ENCODE measurements around the gene TBL3. TPM values are rescaled to one million over a fixed set of nuclear protein-coding genes. Genes with fewer than 3 reads are reported as not detected.

Gene TBL3
- total RNA-seq, 1 experiment from 2014 or later, result 73.4 TPM

- TF ChIP-seq, protein P1, sequence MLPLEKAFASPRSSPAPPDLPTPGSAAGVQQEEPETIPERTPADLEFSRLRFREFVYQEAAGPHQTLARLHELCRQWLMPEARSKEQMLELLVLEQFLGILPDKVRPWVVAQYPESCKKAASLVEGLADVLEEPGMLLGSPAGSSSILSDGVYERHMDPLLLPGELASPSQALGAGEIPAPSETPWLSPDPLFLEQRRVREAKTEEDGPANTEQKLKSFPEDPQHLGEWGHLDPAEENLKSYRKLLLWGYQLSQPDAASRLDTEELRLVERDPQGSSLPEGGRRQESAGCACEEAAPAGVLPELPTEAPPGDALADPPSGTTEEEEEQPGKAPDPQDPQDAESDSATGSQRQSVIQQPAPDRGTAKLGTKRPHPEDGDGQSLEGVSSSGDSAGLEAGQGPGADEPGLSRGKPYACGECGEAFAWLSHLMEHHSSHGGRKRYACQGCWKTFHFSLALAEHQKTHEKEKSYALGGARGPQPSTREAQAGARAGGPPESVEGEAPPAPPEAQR (CRISPR knock-in tag; IDR thresholded peaks at IDR 0.05), result no peak
- TF ChIP-seq, protein P2, sequence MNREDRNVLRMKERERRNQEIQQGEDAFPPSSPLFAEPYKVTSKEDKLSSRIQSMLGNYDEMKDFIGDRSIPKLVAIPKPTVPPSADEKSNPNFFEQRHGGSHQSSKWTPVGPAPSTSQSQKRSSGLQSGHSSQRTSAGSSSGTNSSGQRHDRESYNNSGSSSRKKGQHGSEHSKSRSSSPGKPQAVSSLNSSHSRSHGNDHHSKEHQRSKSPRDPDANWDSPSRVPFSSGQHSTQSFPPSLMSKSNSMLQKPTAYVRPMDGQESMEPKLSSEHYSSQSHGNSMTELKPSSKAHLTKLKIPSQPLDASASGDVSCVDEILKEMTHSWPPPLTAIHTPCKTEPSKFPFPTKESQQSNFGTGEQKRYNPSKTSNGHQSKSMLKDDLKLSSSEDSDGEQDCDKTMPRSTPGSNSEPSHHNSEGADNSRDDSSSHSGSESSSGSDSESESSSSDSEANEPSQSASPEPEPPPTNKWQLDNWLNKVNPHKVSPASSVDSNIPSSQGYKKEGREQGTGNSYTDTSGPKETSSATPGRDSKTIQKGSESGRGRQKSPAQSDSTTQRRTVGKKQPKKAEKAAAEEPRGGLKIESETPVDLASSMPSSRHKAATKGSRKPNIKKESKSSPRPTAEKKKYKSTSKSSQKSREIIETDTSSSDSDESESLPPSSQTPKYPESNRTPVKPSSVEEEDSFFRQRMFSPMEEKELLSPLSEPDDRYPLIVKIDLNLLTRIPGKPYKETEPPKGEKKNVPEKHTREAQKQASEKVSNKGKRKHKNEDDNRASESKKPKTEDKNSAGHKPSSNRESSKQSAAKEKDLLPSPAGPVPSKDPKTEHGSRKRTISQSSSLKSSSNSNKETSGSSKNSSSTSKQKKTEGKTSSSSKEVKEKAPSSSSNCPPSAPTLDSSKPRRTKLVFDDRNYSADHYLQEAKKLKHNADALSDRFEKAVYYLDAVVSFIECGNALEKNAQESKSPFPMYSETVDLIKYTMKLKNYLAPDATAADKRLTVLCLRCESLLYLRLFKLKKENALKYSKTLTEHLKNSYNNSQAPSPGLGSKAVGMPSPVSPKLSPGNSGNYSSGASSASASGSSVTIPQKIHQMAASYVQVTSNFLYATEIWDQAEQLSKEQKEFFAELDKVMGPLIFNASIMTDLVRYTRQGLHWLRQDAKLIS (CRISPR knock-in tag; IDR thresholded peaks at IDR 0.05; ENCODE audit: borderline replicate concordance), result no peak
- TF ChIP-seq CREB1 (CRISPR knock-in tag; IDR thresholded peaks at IDR 0.05) (0 out of 2 replicates have a peak, but pooled peaks have one; percentile 23), GTF2I (CRISPR knock-in tag; conservative IDR thresholded peaks at IDR 0.05) (no peak)
Measured at GRCh38 chr16:1964506-1965395, 7.1 kb upstream of the TBL3 start, which contains the start of gene RPS2 (continued).

- no peak for TF ChIP-seq ZNF671 (CRISPR knock-in tag; IDR thresholded peaks at IDR 0.05)
- TF ChIP-seq ESRRA (CRISPR knock-in tag; IDR thresholded peaks at IDR 0.05; ENCODE audit: borderline replicate concordance), result no peak
- TF ChIP-seq ZNF317 (CRISPR knock-in tag; IDR thresholded peaks at IDR 0.05; ENCODE audit: borderline replicate concordance, low read depth), result no peak
- Mint-ChIP-seq H3K4me1 (peaks cover 36% of the 10 kb centered on the region), H3K36me3 (peaks cover 35% of the 10 kb centered on the region), H3K9me3 (no peaks in the 10 kb centered on the region), H3K27me3 (ENCODE audit: low read depth) (no peaks in the 10 kb centered on the region), H3K4me3 (peak overlapping the region; percentile 94), H3K27ac (peak overlapping the region; percentile 79)
- POLR2A ChIA-PET, result interaction anchor here (0.5 to 2.3 kb wide), 19 partner anchors 10 to 545 kb away, joined by 3 to 20 read pairs (median 5); partner anchors contain the start of genes FAHD1, MAPK8IP3, MSRB1 and NOXO1
- CTCF ChIA-PET, result interaction anchor here (0.7 to 1.0 kb wide), 5 partner anchors 15 to 42 kb away, joined by 3 to 12 read pairs (median 5); no protein-coding TSS in a partner anchor
- DNase-seq (ENCODE audit: low spot score) (no peak), ATAC-seq (no peak)
Measured at GRCh38 chr16:1965396-1966001, 6.4 kb upstream of the TBL3 start.

- CTCF ChIA-PET, result no interaction called here
- H3K4me3 Mint-ChIP-seq, result peak within 1 kb of the TSS; percentile 94
Measured at GRCh38 chr16:1966460-1966859, 5.4 kb upstream of the TBL3 start, which contains the start of gene RNF151. RNF151 (plus strand) TSS chr16:1966856; CDS start chr16:1966882, 26 bp downstream.

GRCh38 chr16:1968146-1968953, 3.5 kb upstream of the TBL3 start:
- POLR2A ChIA-PET, result no interaction called here
- Mint-ChIP-seq H3K27me3 (ENCODE audit: low read depth) (no peaks in the 10 kb centered on the region), H3K9me3 (no peaks in the 10 kb centered on the region), H3K27ac (no peak overlapping the region), H3K4me1 (peaks cover 25% of the 10 kb centered on the region), H3K36me3 (peaks cover 12% of the 10 kb centered on the region), H3K4me3 (no peak overlapping the region)
- no peak for ATAC-seq
- DNase-seq (ENCODE audit: low spot score), result no peak
- CTCF ChIA-PET, result interaction anchor here (0.6 to 2.5 kb wide), 3 partner anchors 35 to 172 kb away, joined by 3 to 6 read pairs (median 4); no protein-coding TSS in a partner anchor
- TF ChIP-seq, protein P3, sequence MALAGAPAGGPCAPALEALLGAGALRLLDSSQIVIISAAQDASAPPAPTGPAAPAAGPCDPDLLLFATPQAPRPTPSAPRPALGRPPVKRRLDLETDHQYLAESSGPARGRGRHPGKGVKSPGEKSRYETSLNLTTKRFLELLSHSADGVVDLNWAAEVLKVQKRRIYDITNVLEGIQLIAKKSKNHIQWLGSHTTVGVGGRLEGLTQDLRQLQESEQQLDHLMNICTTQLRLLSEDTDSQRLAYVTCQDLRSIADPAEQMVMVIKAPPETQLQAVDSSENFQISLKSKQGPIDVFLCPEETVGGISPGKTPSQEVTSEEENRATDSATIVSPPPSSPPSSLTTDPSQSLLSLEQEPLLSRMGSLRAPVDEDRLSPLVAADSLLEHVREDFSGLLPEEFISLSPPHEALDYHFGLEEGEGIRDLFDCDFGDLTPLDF (CRISPR knock-in tag; IDR thresholded peaks at IDR 0.05), result no peak
- TF ChIP-seq JUN (CRISPR knock-in tag; IDR thresholded peaks at IDR 0.05), result no peak
- TF ChIP-seq NFYB (CRISPR knock-in tag; conservative IDR thresholded peaks at IDR 0.05; ENCODE audit: low read depth), result no peak
- TF ChIP-seq USF2 (CRISPR knock-in tag; IDR thresholded peaks at IDR 0.05), result no peak
- no peak for TF ChIP-seq ZNF512 (CRISPR knock-in tag; IDR thresholded peaks at IDR 0.05; ENCODE audit: borderline replicate concordance)
- no peak for TF ChIP-seq CBFB (CRISPR knock-in tag; IDR thresholded peaks at IDR 0.05; ENCODE audit: low read depth)
- no peak for TF ChIP-seq ZNF423 (CRISPR knock-in tag; IDR thresholded peaks at IDR 0.05)
- no peak for TF ChIP-seq GTF2I (CRISPR knock-in tag; conservative IDR thresholded peaks at IDR 0.05)

More at GRCh38 chr16:1966460-1966859, 5.4 kb upstream of the TBL3 start, which contains the start of gene RNF151:
- POLR2A ChIA-PET, result no interaction called here
- TF ChIP-seq MYBL2 (CRISPR knock-in tag; IDR thresholded peaks at IDR 0.05) (no peak), ZNF121 (CRISPR knock-in tag; IDR thresholded peaks at IDR 0.05) (peak; percentile 61; the same call in 1 of the 2 replicates)
- H3K9me3 Mint-ChIP-seq, result no peaks in the 10 kb centered on the region
- peaks cover 34% of the 10 kb centered on the region for H3K4me1 Mint-ChIP-seq
- DNase-seq (ENCODE audit: low spot score), result no peak
- H3K27ac Mint-ChIP-seq, result no peak within 1 kb of the TSS; the same call in 1 of the 2 replicates
- H3K27me3 Mint-ChIP-seq (ENCODE audit: low read depth), result no peaks in the 10 kb centered on the region
- peaks cover 30% of the 10 kb centered on the region for H3K36me3 Mint-ChIP-seq
- no peak for ATAC-seq
